Neural progenitor cell (in vitro differentiated cells): ENCODE measurements around the gene MDM2.

Experiments used
- EZH2 ChIP-seq: fragments of 200-600 bp; sonication (generic); IDR thresholded peaks from 2 replicates; pipeline ENCODE4 v1.6.1; 2017; ENCODE audit warnings: antibody characterized with exemption, mild to moderate bottlenecking, moderate library complexity
- TF ChIP-seq, protein P1 (sequence below): fragments of 200-600 bp; sonication (generic); IDR thresholded peaks from 2 replicates; pipeline ENCODE4 v1.5.1; 2017; ENCODE audit warnings: antibody characterized with exemption, mild to moderate bottlenecking

DNA sequence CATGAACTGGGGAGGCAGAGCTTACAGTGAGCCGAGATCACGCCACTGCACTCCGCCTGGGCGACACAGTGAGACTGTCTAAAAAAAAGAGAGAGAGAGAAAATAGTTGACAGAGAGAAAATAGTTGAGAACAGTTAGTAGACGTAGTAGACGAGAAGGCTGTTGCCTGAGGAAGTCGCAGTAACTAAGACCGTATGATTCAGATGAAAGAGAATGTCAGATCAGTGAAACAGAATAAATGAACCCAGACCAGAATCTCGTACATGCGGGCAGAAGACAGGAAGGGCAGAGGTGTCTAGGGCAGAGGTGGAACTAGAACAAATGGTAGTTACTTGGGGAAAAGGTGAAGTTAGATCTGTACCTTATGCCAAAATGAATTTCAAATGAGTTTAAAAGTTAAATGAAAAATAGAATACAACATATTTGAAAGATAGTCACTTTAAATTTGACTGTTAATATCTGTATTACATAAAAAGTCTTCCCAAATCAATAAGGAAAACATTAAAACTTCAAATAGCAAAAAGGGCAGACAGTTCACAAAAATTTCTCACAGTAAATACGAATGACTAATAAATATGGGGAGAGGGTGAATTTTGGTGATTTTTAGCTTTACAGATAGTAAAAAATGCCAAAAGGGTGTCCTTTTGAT is 17.7 kb downstream of the MDM2 start:
- TF ChIP-seq, protein P1, sequence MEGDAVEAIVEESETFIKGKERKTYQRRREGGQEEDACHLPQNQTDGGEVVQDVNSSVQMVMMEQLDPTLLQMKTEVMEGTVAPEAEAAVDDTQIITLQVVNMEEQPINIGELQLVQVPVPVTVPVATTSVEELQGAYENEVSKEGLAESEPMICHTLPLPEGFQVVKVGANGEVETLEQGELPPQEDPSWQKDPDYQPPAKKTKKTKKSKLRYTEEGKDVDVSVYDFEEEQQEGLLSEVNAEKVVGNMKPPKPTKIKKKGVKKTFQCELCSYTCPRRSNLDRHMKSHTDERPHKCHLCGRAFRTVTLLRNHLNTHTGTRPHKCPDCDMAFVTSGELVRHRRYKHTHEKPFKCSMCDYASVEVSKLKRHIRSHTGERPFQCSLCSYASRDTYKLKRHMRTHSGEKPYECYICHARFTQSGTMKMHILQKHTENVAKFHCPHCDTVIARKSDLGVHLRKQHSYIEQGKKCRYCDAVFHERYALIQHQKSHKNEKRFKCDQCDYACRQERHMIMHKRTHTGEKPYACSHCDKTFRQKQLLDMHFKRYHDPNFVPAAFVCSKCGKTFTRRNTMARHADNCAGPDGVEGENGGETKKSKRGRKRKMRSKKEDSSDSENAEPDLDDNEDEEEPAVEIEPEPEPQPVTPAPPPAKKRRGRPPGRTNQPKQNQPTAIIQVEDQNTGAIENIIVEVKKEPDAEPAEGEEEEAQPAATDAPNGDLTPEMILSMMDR = no peak
- no peak for TF ChIP-seq EZH2
